ENCODE measurements around the gene CLCA1. TPM values are rescaled to one million over a fixed set of nuclear protein-coding genes. Genes with fewer than 3 reads are reported as not detected.

CLCA1 gene
- total RNA-seq, 1 donor from 2014 or later: not detected

- Histone ChIP-seq H3K27ac (no peak overlapping the region), H3K4me2 (no peak overlapping the region)
- no peaks in the 10 kb centered on the region for H3K36me3 Mint-ChIP-seq
Observed at GRCh38 chr1:86516335-86516734, 47.6 kb downstream of the CLCA1 start.

GRCh38 chr1:86517336-86517735 lies 48.6 kb downstream of the CLCA1 start:
- H3K4me3 ChIP-seq: no peak overlapping the region
- H3K9me3 Mint-ChIP-seq: no peaks in the 10 kb centered on the region
- no peak overlapping the region for H3K4me2 ChIP-seq
- H2AFZ ChIP-seq (replicated peaks): no peak overlapping the region
- no peak overlapping the region for H3K4me3 Mint-ChIP-seq
- no peaks in the 10 kb centered on the region for H3K36me3 Mint-ChIP-seq
- H3K79me2 ChIP-seq (ENCODE audit: low read depth): no peaks in the 10 kb centered on the region
- H3K9me3 ChIP-seq (ENCODE audit: low read depth): no peaks in the 10 kb centered on the region
- H3K4me1 Mint-ChIP-seq: no peaks in the 10 kb centered on the region
- H3F3A ChIP-seq (ENCODE audit: low read depth): no peaks in the 10 kb centered on the region
- DNase-seq (ENCODE audit: low spot score): no peak
- H3K4me1 ChIP-seq: no peaks in the 10 kb centered on the region
- H3K9ac ChIP-seq: no peak overlapping the region
- no peak overlapping the region for H3K27ac ChIP-seq
- H3K27me3 Mint-ChIP-seq (ENCODE audit: insufficient read depth, low read depth): no peaks in the 10 kb centered on the region
- H3K27ac Mint-ChIP-seq: no peak overlapping the region
- no peaks in the 10 kb centered on the region for H4K20me1 ChIP-seq (ENCODE audit: low read depth)
- no peaks in the 10 kb centered on the region for H3K36me3 ChIP-seq
- no peak for TF ChIP-seq EZH2 (IDR thresholded peaks at IDR 0.05)
- TF ChIP-seq CTCF (IDR thresholded peaks at IDR 0.05): no peak
- no peak for TF ChIP-seq EZH2phosphoT487 (IDR thresholded peaks at IDR 0.05)
- H3K27me3 ChIP-seq: no peaks in the 10 kb centered on the region

More at GRCh38 chr1:86516335-86516734, 47.6 kb downstream of the CLCA1 start:
- Histone ChIP-seq H3K9me3 (ENCODE audit: low read depth) (no peaks in the 10 kb centered on the region), H3K36me3 (no peaks in the 10 kb centered on the region), H3K9ac (no peak overlapping the region), H2AFZ (replicated peaks) (no peak overlapping the region), H3F3A (ENCODE audit: low read depth) (no peaks in the 10 kb centered on the region), H3K79me2 (ENCODE audit: low read depth) (no peaks in the 10 kb centered on the region), H3K4me1 (no peaks in the 10 kb centered on the region), H3K27me3 (no peaks in the 10 kb centered on the region), H3K4me3 (no peak overlapping the region), H4K20me1 (ENCODE audit: low read depth) (no peaks in the 10 kb centered on the region)
- Mint-ChIP-seq H3K4me3 (no peak overlapping the region), H3K9me3 (no peaks in the 10 kb centered on the region), H3K27ac (no peak overlapping the region), H3K27me3 (ENCODE audit: insufficient read depth, low read depth) (no peaks in the 10 kb centered on the region), H3K4me1 (no peaks in the 10 kb centered on the region)
- TF ChIP-seq CTCF (IDR thresholded peaks at IDR 0.05): no peak
- no peak for TF ChIP-seq EZH2 (IDR thresholded peaks at IDR 0.05)
- TF ChIP-seq EZH2phosphoT487 (IDR thresholded peaks at IDR 0.05): no peak
- no peak for DNase-seq (ENCODE audit: low spot score)

- H3K4me1 ChIP-seq: no peaks in the 10 kb centered on the region
- no peak overlapping the region for H3K4me2 ChIP-seq
- H3K9me3 Mint-ChIP-seq: peaks cover 7% of the 10 kb centered on the region
- H3F3A ChIP-seq (ENCODE audit: low read depth): no peaks in the 10 kb centered on the region
- no peaks in the 10 kb centered on the region for H3K4me1 Mint-ChIP-seq
- H3K4me3 Mint-ChIP-seq: no peak overlapping the region
- no peak overlapping the region for H3K27ac ChIP-seq
- no peak overlapping the region for H2AFZ ChIP-seq (replicated peaks)
- no peaks in the 10 kb centered on the region for H3K79me2 ChIP-seq (ENCODE audit: low read depth)
- no peak for DNase-seq (ENCODE audit: low spot score)
- TF ChIP-seq CTCF (IDR thresholded peaks at IDR 0.05) (no peak), EZH2 (IDR thresholded peaks at IDR 0.05) (no peak), EZH2phosphoT487 (IDR thresholded peaks at IDR 0.05) (no peak)
- H3K36me3 ChIP-seq: no peaks in the 10 kb centered on the region
- H3K27me3 Mint-ChIP-seq (ENCODE audit: insufficient read depth, low read depth): no peaks in the 10 kb centered on the region
- H3K27me3 ChIP-seq: no peaks in the 10 kb centered on the region
- no peak overlapping the region for H3K27ac Mint-ChIP-seq
- no peaks in the 10 kb centered on the region for H4K20me1 ChIP-seq (ENCODE audit: low read depth)
- no peaks in the 10 kb centered on the region for H3K9me3 ChIP-seq (ENCODE audit: low read depth)
- no peaks in the 10 kb centered on the region for H3K36me3 Mint-ChIP-seq
- no peak overlapping the region for H3K4me3 ChIP-seq
- H3K9ac ChIP-seq: no peak overlapping the region
Observed at GRCh38 chr1:86520789-86521521, 52.2 kb downstream of the CLCA1 start.
